ENCODE results near the gene DGKG. TPM values are rescaled to one million over a fixed set of nuclear protein-coding genes. Genes with fewer than 3 reads are reported as not detected.

DGKG gene
- total and polyA plus RNA-seq, 10 of the 15 experiments (the other 5 are each of a cell fraction or from before 2014, with no cell fraction given) = 0.39 to 6.2 (median 4.7) TPM

- TF ChIP-seq ZNF687 (IDR thresholded peaks at IDR 0.05) = no peak
- no peak for TF ChIP-seq DPF2 (IDR thresholded peaks at IDR 0.05)
- TF ChIP-seq MAX (IDR thresholded peaks at IDR 0.05; ENCODE audit: low read depth, low read length) = no peak
- no peak for TF ChIP-seq ZZZ3 (IDR thresholded peaks at IDR 0.05; ENCODE audit: control insufficient read depth, insufficient read length, low read depth)
These were observed 32.4 kb downstream of the DGKG start (continued) for GRCh38 chr3:186329589-186329988.

GRCh38 chr3:186327912-186328487 lies 34.0 kb downstream of the DGKG start:
- ChIA-PET RAD21 (ENCODE audit: unreplicated experiment) (no interaction called here), POLR2A (interaction anchor here (0.5 kb wide), 2 partner anchors 294 to 351 kb away, joined by 4 to 6 read pairs; no protein-coding TSS in a partner anchor), SMC1A (ENCODE audit: uncharacterized antibody, unreplicated experiment) (interaction anchor here (1.1 to 2.2 kb wide), 3 partner anchors 54 to 213 kb away, joined by 3 to 8 read pairs (median 4); no protein-coding TSS in a partner anchor), CTCF (interaction anchor here (0.5 to 2.3 kb wide), 5 partner anchors 20 to 345 kb away, joined by 3 to 7 read pairs (median 3); no protein-coding TSS in a partner anchor)
- Histone ChIP-seq H4K20me1 (ENCODE audit: control insufficient read depth, insufficient read depth) (no peaks in the 10 kb centered on the region), H3K4me2 (ENCODE audit: control insufficient read depth, insufficient read depth) (no peak overlapping the region), H3K9ac (ENCODE audit: control insufficient read depth, insufficient read depth, low read length) (no peak overlapping the region), H3K79me2 (ENCODE audit: control insufficient read depth, insufficient read depth, low read length) (no peaks in the 10 kb centered on the region), H2AFZ (ENCODE audit: control insufficient read depth, low read depth, low read length) (no peak overlapping the region), H3K27me3 (replicated peaks in 1 of 2; ENCODE audit: control insufficient read depth in 2 of 2, insufficient read depth in 2 of 2, low read length in 1 of 2) (no peaks in the 10 kb centered on the region; a peak in 1 of 4 replicates), H3K4me1 (ENCODE audit: control insufficient read depth, insufficient read depth, low read length) (no peaks in the 10 kb centered on the region), H3K27ac (ENCODE audit: control insufficient read depth, insufficient read depth) (no peak overlapping the region), H3K36me3 (ENCODE audit: control insufficient read depth in 2 of 2, insufficient read depth in 2 of 2, low read length in 1 of 2) (no peaks in the 10 kb centered on the region), H3K4me3 (no peak overlapping the region), H3K9me3 (replicated peaks; ENCODE audit: control insufficient read depth, insufficient read depth, low read length) (no peaks in the 10 kb centered on the region)
- FAIRE-seq (no peak), DNase-seq (ENCODE audit: low read depth, low spot score) (no peak), ATAC-seq (no peak)
- no TSS peak for BruUV-seq (replicated peaks)
- intact Hi-C loops (cut with micrococcal nuclease; ENCODE audit: unreplicated experiment) (no loop called here), in situ Hi-C loops (cut with MboI) (no loop called here)
- 25% methylated on average over 2 of the region's 2 CpGs for WGBS (ENCODE audit: insufficient coverage, insufficient replicate concordance, low lambda C conversion rate, missing lambda C conversion rate)
- TF ChIP-seq MTA3 (IDR thresholded peaks at IDR 0.05; ENCODE audit: borderline replicate concordance, low read length) (no peak), TCF3 (IDR thresholded peaks at IDR 0.05; ENCODE audit: borderline replicate concordance, insufficient read depth, low read depth, low read length) (no peak), TCF7 (IDR thresholded peaks at IDR 0.05; ENCODE audit: borderline replicate concordance) (no peak), BMI1 (IDR thresholded peaks at IDR 0.05; ENCODE audit: borderline replicate concordance) (no peak), JUND (IDR thresholded peaks at IDR 0.05; ENCODE audit: low read depth, low read length) (no peak), GATAD2B (conservative IDR thresholded peaks at IDR 0.05; ENCODE audit: low read depth) (no peak), SUZ12 (IDR thresholded peaks at IDR 0.05; ENCODE audit: unreplicated experiment) (no peak), YBX1 (IDR thresholded peaks at IDR 0.05) (no peak), CHD4 (IDR thresholded peaks at IDR 0.05) (no peak), HDAC2 (IDR thresholded peaks at IDR 0.05) (no peak), CREB1 (IDR thresholded peaks at IDR 0.05; ENCODE audit: low read depth) (no peak), PML (IDR thresholded peaks at IDR 0.05; ENCODE audit: low read length) (no peak), RCOR1 (conservative IDR thresholded peaks at IDR 0.05; ENCODE audit: low read depth, low read length) (no peak), ZBTB4 (CRISPR knock-in tag; IDR thresholded peaks at IDR 0.05) (no peak)
